GM18868 (cell line): ENCODE data around the gene ISX.

Experiments used
- ATAC-seq: cut with Tn5 transposase; IDR thresholded peaks from one replicate; pipeline ENCODE4 v1.9.1; 2021; ENCODE audit warnings: mild to moderate bottlenecking, moderate library complexity; ENCODE audit not compliant: unreplicated experiment

The ISX gene

DNA sequence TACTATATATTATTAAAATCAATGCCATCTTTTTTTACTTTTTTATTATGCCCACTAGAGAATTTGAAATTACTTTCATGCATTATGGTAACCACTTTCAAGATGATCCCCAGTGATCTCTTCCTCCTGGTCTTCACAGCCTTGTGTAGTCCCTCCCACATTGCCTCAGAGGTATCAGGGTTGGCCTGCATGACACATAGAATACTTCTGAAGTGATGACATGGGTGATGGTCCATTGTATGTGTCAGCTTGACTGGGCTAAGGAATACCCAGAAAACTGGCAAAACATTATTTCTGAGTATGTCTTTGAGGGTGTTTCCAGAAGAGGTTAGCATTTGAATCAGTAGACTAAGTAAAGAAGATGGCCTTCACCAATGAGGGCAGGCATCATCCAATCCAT is 14.2 kb upstream of the ISX start:
- peak; percentile 49 for ATAC-seq

- ATAC-seq = no peak
Measured at GRCh38 chr22:35053060-35053835, 12.7 kb upstream of the ISX start.

DNA sequence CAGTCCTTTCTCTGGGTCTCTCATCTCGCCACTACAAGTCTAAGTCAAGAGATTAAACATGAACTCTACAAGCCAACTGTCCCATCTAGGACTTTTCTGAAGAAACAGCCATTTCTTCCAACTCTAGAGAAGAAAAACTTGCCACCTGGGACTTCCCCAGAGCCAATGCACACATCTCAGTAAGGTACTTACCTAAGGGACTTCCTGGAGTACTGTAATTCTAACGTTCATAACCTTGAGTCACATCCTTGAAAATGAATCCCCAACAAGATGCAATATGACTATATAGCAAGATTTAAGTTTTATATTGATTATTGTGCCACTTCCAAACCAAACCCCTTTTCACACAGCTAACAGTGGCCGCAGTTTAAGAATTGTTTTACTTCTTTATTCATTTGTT is 11.9 kb upstream of the ISX start:
- peak; percentile 69 for ATAC-seq

GRCh38 chr22:35056486-35056885 is 9.5 kb upstream of the ISX start:
- no peak for ATAC-seq

DNA sequence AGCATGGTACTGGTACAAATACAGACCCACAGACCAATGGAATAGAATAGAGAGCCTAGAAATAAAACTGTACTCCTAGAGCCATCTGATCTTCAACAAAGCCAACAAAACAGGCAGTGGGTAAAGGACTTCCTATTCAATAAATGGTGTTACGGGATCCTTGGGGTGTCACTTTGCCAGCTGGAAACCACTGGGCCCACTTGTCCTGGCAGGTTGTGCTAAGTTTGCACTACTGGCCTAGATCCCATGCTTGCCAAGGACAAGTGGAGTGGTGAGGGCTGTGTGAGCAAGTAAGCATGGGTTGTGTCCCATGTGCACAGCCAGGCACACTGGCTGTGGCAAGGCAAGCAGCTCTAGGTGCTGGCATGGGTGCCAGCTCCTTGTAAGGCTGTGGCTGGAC is 8.8 kb upstream of the ISX start:
- no peak for ATAC-seq

GRCh38 chr22:35059632-35060031 is 6.3 kb upstream of the ISX start:
- no peak for ATAC-seq

DNA sequence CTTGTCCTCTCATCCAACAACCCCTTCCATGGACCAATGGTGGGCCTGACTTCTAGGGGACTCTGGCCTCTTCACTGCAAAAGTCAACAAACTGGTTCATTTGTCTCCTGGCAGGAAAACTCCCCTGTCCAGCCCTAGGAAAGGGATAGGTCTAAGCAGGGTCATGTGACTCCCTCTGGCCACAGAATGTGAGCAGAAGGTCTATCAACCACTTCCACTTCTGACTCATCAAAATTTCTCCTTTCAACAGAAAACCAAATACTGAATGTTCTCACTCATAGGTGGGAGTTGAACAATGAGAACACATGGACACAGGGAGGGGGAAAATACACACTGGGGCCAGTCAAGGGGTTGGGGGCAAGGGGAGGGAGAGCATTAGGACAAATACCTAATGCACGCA is 1.3 kb upstream of the ISX start:
- peak; percentile 90 for ATAC-seq

DNA sequence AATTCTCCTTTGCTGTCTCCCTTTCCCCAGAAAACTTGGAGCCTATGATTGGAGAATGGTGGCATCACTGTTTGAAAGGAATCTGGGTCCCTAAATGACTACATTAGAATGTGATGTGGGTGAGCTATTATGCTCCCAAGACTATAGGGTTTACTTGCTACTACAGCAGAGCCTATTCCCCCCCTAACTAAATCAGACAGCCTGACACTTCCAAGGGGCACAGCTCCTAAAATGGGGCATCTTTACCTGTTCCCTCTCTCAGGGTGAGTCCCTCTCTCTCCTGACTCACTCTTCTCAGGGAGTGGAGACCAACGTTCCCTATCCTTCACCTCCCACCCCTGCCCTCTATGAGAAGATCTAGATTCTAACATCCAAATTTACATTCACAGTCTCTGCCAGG is 775 bp upstream of the ISX start:
- ATAC-seq = no peak

DNA sequence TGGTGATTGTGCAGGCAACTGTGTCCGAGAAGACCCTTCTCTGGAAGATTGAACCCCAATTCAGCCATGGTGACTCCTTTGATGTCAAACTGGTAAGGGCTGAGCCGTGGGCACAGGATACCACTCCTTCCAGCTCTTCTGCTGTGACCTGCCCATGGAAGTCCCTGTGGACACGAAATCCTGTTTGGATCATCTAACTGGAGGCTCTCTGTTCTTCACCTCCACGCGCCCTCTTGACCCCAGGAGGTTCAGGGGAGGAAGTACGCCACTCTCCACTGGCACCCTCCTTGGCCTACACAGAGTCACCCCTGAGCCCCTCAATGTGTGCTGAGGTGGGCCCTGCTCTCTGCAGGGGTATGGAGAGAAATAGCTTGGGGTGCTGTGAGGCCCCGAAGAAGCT is 810 bp downstream of the ISX start:
- ATAC-seq = no peak

DNA sequence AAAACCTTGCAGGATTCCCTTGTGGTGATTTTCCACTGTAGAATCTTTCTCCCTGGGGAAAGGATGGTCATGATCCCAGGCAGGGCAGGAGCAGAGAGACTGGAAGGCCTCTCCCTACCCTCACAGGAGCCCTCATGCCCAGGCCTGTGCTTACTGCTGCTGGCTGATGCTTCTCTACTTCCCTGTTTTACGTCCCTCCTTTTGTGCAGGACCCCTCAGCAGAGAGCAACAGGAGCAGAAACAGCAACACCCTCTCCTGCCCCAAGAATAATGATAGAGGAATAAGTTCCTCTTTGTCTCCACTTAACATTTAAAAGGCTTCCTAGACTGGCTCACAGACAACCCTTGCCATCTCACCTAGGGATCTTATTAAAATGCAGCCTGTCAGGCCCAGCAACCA is 3.6 kb downstream of the ISX start:
- ATAC-seq = no peak

- ATAC-seq = no peak
Measured at GRCh38 chr22:35070451-35071093, 4.6 kb downstream of the ISX start.

DNA sequence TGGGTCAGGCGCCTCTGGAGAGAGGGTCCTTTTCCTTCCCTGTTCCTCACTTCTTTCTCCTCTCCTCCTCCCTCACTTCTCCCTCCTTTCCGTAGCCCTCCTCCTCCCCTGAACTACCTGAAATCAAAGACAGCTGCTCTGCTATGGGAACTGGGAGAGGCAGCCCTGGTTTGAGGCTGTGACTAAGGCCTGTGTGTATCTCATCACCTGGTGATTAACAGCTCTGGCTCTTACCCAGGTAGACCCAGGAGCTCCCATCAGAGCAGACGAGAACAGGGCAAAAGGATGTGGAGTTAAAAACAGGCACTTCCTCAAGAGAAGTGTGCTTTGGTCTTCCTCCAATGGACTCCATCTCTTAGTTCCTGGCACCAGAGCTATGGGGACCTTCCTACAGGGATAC is 5.8 kb downstream of the ISX start:
- no peak for ATAC-seq

DNA sequence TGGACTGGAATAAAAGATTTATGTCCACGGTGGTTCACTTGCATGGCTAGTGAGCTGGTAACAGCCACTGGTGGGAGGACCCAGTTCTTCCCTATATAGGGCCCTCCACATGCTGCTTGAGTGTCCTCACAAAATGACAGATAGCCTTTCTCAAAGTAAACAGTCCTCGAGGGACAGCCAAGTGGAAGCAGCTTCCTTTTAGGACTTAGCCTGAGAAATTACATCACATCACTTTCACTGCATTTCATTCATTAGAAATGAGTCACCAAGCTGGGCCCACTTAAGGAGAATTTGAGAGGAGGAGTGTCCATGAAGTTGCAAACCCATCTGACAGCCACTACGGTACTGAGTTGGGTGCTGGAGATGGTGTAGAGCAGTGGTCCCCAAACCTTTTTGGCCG is 7.0 kb downstream of the ISX start:
- ATAC-seq = no peak

DNA sequence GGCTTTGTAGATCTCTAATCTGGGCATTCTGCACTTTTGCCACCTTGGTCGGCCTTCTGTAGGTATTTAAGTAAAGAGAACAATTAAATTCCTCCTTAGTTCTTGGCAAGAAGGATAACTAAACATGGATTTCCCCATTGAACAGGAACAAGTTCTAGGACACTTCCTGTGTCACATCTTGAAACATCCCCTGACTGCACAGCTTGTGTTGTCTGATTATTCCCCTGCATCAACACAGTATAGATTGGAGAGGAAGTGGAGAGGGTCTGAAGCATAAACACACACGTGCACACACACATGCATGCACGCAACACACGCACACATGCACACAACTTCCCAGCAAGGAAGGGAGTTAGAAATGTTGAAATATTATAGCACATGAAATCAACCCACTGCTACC is 8.6 kb downstream of the ISX start:
- no peak for ATAC-seq

DNA sequence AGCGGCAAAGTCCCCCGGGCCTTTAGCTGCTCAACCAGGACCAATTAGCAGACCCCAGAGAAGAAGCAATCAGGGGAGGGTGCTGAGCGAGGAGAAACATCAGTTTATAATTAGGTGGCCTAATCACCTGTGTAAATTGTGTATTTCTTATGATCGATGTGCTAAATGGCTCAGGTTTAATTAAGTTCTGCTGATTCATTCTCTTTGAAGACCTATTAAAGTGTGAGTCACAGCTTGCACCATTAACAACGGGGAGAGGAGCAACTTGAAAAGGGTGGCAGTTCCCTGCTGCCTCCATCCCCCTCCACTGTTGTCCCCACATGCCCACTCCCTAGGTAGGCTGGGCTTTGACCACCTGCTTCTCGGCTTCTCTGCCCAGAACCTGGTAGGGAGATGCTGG is 10.7 kb downstream of the ISX start:
- ATAC-seq = no peak

GRCh38 chr22:35085621-35086020 is 19.7 kb downstream of the ISX start:
- ATAC-seq = no peak

- ATAC-seq = no peak
Measured at GRCh38 chr22:35089139-35089538, 23.2 kb downstream of the ISX start.

GRCh38 chr22:35092406-35092805 is 26.4 kb downstream of the ISX start:
- ATAC-seq = no peak

- ATAC-seq = no peak
Measured at GRCh38 chr22:35098921-35099320, 33.0 kb downstream of the ISX start.

DNA sequence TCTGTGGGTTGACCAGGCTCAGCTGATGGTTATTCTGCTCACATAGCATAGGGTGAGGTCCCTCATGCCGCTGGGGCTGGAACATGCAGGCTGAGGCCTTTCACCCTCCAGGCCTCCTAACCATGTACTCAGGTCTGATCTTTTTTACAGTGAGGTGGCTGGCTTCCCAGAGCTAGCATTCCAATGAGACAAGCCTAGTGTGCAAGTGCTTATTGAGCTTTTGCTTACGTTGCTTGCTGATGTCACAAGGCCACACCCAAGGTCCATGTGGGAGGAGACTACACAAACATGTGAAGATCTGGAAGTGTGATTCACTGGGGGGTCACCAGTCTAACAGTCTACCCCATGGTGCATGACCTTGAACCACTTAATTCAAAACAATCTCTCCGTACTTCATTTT is 33.9 kb downstream of the ISX start:
- ATAC-seq = no peak

DNA sequence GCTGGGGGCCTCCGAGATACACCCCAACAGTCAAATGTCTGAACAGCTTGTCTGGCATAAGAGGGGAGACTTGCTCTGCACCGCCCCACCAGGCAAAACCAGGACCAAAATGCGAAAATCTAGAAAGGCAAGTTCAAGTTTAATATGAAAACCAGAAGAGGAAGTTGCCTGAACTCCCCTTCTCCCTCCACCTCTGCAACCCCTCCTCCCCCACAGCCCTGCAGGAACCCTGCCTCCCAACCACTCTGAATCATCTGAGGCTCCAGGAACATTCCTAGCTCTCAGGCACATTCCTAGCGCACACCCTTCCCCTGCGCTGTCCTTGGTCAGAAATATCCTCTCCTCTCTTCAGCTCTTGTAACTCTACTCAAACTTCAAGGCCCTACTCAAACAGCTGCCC is 36.7 kb downstream of the ISX start:
- ATAC-seq = no peak

GRCh38 chr22:35103761-35104160 is 37.8 kb downstream of the ISX start:
- ATAC-seq = no peak

DNA sequence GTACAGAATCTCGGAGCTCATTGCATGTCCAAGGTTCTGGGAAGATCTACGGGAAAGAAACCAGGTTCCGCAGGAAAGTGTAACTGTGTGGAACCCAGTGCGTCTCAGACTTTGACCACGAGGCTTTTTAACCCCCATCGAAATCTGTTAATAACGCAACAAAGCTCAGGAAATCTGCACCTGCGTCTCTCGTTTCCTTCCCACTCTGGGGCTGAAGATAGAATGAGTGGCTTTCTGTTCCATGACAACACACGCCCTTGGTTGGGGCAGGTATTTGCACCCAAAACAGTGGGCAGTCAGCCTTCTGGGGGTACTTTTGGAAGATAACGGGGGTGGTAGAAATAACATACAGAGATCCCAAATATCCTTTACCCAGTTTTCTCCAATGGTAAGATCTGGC is 38.5 kb downstream of the ISX start:
- no peak for ATAC-seq
